Gastrocnemius medialis (tissue), 4 donors: ENCODE data around the gene SMOC2. TPM values are rescaled to one million over a fixed set of nuclear protein-coding genes. Genes with fewer than 3 reads are reported as not detected.

ENCODE experiments used
- ATAC-seq, 2 donors: fragments of 150-250 bp; one replicate each; pipeline ENCODE4 v1.9.1; 2016
- DNase-seq, 2 donors: peaks; one replicate each; pipeline ENCODE4 v3.0.0-alpha.2; 2019
- H3K27ac ChIP-seq, 4 donors: fragments of 200-600 bp; sonication (generic); 1 replicate in 1 of 4; 2 replicates in 3 of 4; pipeline ENCODE4 v1.5.1; 2016 to 2018; ENCODE audit warnings: mild to moderate bottlenecking in 2 of 4, moderate library complexity in 1 of 4
- H3K27me3 ChIP-seq, 3 donors: fragments of 200-600 bp; sonication (generic) in 2 of 3; 1 replicate in 1 of 3; 2 replicates in 2 of 3; pipeline versions ENCODE4 v1.5.1 to v1.6.0; 2016 to 2019; ENCODE audit warnings: mild to moderate bottlenecking in 1 of 3, moderate library complexity in 1 of 3
- H3K36me3 ChIP-seq, 2 donors: fragments of 200-600 bp; sonication (generic) in 1 of 2; one replicate each; pipeline ENCODE4 v1.5.1; 2017 to 2018
- H3K4me1 ChIP-seq, 2 donors: fragments of 200-600 bp; sonication (generic) in 1 of 2; one replicate each; pipeline ENCODE4 v1.5.1; 2016 to 2017; ENCODE audit warnings: mild to moderate bottlenecking in 2 of 2
- H3K4me3 ChIP-seq, 4 donors: fragments of 200-600 bp; sonication (generic) in 3 of 4; 1 replicate in 1 of 4; 2 replicates in 3 of 4; pipeline ENCODE4 v1.5.1; 2016 to 2019; ENCODE audit warnings: mild to moderate bottlenecking in 2 of 4
- H3K9me3 ChIP-seq, 3 donors: fragments of 200-600 bp; sonication (generic) in 2 of 3; 1 replicate in 1 of 3; 2 replicates in 2 of 3; pipeline ENCODE4 v1.5.1; 2016 to 2019
- POLR2A ChIP-seq, 2 donors: fragments of 450-650 bp; IDR thresholded peaks; one replicate each; pipeline ENCODE4 v1.6.1; 2017; ENCODE audit warnings: antibody characterized with exemption in 2 of 2, mild to moderate bottlenecking in 2 of 2, moderate library complexity in 2 of 2
- in situ Hi-C, 4 donors: fragments of 200-750 bp; cut with MboI; loops; one replicate each; pipeline versions ENCODE4 v1.15.0 to v1.8.0; 2017; ENCODE audit warnings: low sequenced_read_pairs in 4 of 4
- intact Hi-C: fragments of 100-400 bp; cut with DNase I; formaldehyde crosslinking; loops from one replicate; pipeline ENCODE4 v1.15.1; 2023; ENCODE audit warnings: low total_unique reads
- total RNA-seq, 4 donors: library from RNA; depleted of rRNA; stranded (reverse); fragments of >200 nt; gene quantifications; one replicate each; pipeline versions ENCODE4 v1.1.0 to v1.2.3, GENCODE V29; 2016
- TF ChIP-seq, protein P1 (sequence below), 5 experiments: fragments of 450-650 bp in 3 of 5; fragments of 200-600 bp in 2 of 5; sonication (generic) in 2 of 5; IDR thresholded peaks in 4 of 5; conservative IDR thresholded peaks in 1 of 5; 1 replicate in 4 of 5; 2 replicates in 1 of 5; pipeline ENCODE4 v1.5.1; 2016 to 2019; ENCODE audit warnings: antibody characterized with exemption in 5 of 5, mild to moderate bottlenecking in 3 of 5, moderate library complexity in 3 of 5

Gene SMOC2
- total RNA-seq, 4 donors from 2014 or later = 7.2 to 34.4 (median 16.5) TPM

DNA sequence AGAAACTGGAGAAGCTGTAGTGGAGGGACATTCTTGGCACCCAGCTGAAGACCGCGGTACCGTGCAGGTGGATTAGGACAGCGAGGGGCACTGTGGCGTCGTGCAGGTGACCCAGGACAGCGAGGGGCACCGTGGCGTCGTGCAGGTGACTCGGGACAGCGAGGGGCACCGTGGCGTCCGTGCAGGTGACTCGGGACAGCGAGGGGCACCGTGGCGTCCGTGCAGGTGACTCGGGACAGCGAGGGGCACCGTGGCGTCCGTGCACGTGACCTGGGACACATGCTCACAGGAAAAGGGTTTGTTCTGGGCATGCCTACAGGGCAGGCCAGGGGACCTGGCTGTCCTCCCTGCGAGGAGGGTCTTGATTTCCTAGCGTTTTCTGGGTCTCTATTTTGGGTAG, 29.2 kb upstream of the SMOC2 start:
- DNase-seq (no peak), ATAC-seq (no peak)
- no peak overlapping the region for H3K4me3 ChIP-seq
- no peaks in the 10 kb centered on the region for H3K27me3 ChIP-seq
- no peaks in the 10 kb centered on the region for H3K4me1 ChIP-seq
- no peak overlapping the region for H3K27ac ChIP-seq
- in situ Hi-C loops (no loop called here), intact Hi-C loops (no loop called here)
- no peak for TF ChIP-seq POLR2A (IDR thresholded peaks at IDR 0.05)
- TF ChIP-seq, protein P1, sequence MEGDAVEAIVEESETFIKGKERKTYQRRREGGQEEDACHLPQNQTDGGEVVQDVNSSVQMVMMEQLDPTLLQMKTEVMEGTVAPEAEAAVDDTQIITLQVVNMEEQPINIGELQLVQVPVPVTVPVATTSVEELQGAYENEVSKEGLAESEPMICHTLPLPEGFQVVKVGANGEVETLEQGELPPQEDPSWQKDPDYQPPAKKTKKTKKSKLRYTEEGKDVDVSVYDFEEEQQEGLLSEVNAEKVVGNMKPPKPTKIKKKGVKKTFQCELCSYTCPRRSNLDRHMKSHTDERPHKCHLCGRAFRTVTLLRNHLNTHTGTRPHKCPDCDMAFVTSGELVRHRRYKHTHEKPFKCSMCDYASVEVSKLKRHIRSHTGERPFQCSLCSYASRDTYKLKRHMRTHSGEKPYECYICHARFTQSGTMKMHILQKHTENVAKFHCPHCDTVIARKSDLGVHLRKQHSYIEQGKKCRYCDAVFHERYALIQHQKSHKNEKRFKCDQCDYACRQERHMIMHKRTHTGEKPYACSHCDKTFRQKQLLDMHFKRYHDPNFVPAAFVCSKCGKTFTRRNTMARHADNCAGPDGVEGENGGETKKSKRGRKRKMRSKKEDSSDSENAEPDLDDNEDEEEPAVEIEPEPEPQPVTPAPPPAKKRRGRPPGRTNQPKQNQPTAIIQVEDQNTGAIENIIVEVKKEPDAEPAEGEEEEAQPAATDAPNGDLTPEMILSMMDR (IDR thresholded peaks at IDR 0.05 in 4 of 5, conservative IDR thresholded peaks at IDR 0.05 in 1 of 5) = no peak
- no peaks in the 10 kb centered on the region for H3K9me3 ChIP-seq
- H3K36me3 ChIP-seq = no peaks in the 10 kb centered on the region

DNA sequence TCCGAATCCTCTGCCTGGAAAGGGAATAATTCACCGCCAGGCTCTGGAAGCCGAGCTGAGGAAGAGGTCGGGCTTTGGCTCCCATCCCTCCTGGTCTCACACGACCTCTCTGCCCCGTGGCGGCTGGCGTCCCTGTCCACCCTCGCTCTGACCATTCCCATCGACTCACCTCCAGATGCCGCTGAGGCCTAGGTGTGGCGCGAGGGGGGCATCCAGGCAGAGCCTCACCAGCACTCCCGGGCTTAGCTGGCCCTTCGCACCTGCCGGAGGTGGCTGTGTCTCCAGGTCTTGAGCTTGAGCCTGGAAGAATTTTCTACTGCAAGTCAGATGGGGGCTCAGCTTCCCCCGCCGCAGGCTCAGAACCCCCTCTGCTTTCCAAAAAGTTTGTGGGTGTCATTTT, 28.5 kb upstream of the SMOC2 start:
- Histone ChIP-seq H3K4me1 (no peaks in the 10 kb centered on the region), H3K4me3 (no peak overlapping the region), H3K9me3 (no peaks in the 10 kb centered on the region), H3K27me3 (no peaks in the 10 kb centered on the region), H3K36me3 (no peaks in the 10 kb centered on the region), H3K27ac (no peak overlapping the region)
- DNase-seq (no peak), ATAC-seq (no peak)
- intact Hi-C loops = no loop called here
- in situ Hi-C loops = no loop called here
- no peak for TF ChIP-seq POLR2A (IDR thresholded peaks at IDR 0.05)
- TF ChIP-seq, protein P1 (IDR thresholded peaks at IDR 0.05 in 4 of 5, conservative IDR thresholded peaks at IDR 0.05 in 1 of 5) = no peak

DNA sequence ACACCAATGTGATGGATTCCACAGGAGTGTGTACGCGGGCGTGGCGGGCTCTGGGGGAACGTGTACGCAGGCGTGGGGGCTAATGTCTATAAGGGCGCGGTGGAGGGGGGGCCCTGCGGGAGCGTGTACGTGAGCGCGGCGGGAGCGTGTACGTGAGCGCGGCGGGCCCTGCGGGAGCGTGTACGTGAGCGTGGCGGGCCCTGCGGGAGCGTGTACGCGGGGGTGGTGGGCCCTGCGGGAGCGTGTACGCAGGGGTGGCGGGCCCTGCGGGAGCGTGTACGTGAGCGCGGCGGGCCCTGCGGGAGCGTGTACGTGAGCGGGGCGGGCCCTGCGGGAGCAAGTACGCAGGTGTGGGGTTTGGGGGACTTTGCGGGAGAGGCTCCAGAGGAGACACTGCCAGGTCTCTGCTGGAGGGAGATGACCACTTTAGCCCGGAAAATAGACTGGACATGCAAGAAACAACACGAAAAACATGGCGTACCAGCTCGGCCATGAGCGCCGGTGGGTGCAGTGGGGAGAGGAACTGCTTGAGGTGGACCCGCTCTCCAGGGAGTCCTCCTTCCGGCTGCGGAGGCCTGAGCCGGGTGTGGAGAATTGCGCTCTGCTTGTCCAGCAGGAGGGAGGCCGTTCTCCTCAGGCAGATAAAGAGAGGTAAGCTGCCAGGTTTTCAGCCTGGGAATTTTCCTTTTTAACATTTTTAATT, 27.8 kb upstream of the SMOC2 start:
- no peak overlapping the region for H3K27ac ChIP-seq
- H3K4me3 ChIP-seq = peak overlapping the region in 1 of 4 donors; percentile 13
- in situ Hi-C loops (no loop called here), intact Hi-C loops (no loop called here)
- TF ChIP-seq POLR2A (IDR thresholded peaks at IDR 0.05) = no peak
- TF ChIP-seq, protein P1 (IDR thresholded peaks at IDR 0.05 in 4 of 5, conservative IDR thresholded peaks at IDR 0.05 in 1 of 5) = no peak
- no peaks in the 10 kb centered on the region for H3K36me3 ChIP-seq
- no peak for DNase-seq
- no peaks in the 10 kb centered on the region for H3K27me3 ChIP-seq
- no peaks in the 10 kb centered on the region for H3K9me3 ChIP-seq
- ATAC-seq = no peak
- no peaks in the 10 kb centered on the region for H3K4me1 ChIP-seq

DNA sequence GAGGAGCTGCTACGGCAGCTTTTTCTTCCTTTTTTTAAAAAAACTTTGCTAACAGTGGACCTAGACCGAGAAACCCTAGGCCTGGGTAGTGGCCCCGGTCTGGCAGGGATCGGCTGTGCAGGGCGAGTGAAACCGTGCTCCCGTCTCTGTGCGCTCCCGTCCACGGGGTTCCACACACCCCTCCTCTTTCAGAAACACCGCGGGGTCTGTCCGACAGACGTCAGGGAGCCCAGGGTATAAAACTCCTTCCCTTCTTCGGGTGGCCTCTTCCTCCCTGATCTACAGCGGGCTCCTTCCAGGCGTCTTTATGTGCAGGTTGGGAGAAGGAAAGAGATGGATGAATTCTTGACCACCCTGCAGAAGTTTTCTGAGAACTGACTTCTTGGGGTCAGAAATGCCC, 27.1 kb upstream of the SMOC2 start:
- no peak for TF ChIP-seq POLR2A (IDR thresholded peaks at IDR 0.05)
- TF ChIP-seq, protein P1 (IDR thresholded peaks at IDR 0.05 in 4 of 5, conservative IDR thresholded peaks at IDR 0.05 in 1 of 5) = no peak
- Histone ChIP-seq H3K36me3 (no peaks in the 10 kb centered on the region), H3K27me3 (no peaks in the 10 kb centered on the region), H3K4me3 (peak overlapping the region in 2 of 4 donors; percentile 3 to 13), H3K9me3 (no peaks in the 10 kb centered on the region), H3K4me1 (no peaks in the 10 kb centered on the region), H3K27ac (peak overlapping the region in 2 of 4 donors; percentile 2 to 19)
- no peak for DNase-seq
- in situ Hi-C loops = no loop called here
- intact Hi-C loops = no loop called here
- ATAC-seq = no peak
